Fibroblast of the aortic adventitia (primary cell): ENCODE results near the gene GAREM1. TPM values are rescaled to one million over a fixed set of nuclear protein-coding genes. Genes with fewer than 3 reads are reported as not detected.

Experiments
- DNase-seq: peaks from one replicate; pipeline ENCODE4 v3.0.0-alpha.2; 2010; ENCODE audit warnings: low read depth
- H3K4me3 ChIP-seq: 2 replicates; pipeline ENCODE4 v1.5.1; 2011; ENCODE audit warnings: low read depth, mild to moderate bottlenecking, control low read depth, low read length, moderate library complexity
- CTCF ChIP-seq: IDR thresholded peaks from 2 replicates; pipeline ENCODE4 v1.5.1; 2011; ENCODE audit warnings: mild to moderate bottlenecking, low read length, control low read depth, inconsistent platforms; ENCODE audit not compliant: insufficient read depth
- total RNA-seq: library from RNA; depleted of rRNA; stranded (reverse); fragments of >200 nt; gene quantifications from 2 replicates; pipeline ENCODE4 v1.2.3, GENCODE V29; 2012; ENCODE audit warnings: low replicate concordance

GAREM1 gene
- total RNA-seq, 1 donor, result 5.5 TPM

GRCh38 chr18:32386471-32386870, 84.2 kb downstream of the GAREM1 start:
- no peak for TF ChIP-seq CTCF
- no peak overlapping the region for H3K4me3 ChIP-seq
- DNase-seq, result no peak

- H3K4me3 ChIP-seq, result no peak overlapping the region
- DNase-seq, result peak; percentile 90
- no peak for TF ChIP-seq CTCF
These were observed 87.4 kb downstream of the GAREM1 start for GRCh38 chr18:32383050-32383819.

- no peak overlapping the region for H3K4me3 ChIP-seq
- DNase-seq, result no peak
- no peak for TF ChIP-seq CTCF
These were observed 88.9 kb downstream of the GAREM1 start for GRCh38 chr18:32381761-32382160.

- DNase-seq, result peak; percentile 21
- H3K4me3 ChIP-seq, result no peak overlapping the region
- TF ChIP-seq CTCF, result no peak
These were observed 90.1 kb downstream of the GAREM1 start for GRCh38 chr18:32380559-32380958.

GRCh38 chr18:32379891-32380290, 90.8 kb downstream of the GAREM1 start:
- DNase-seq, result peak; percentile 16
- no peak for TF ChIP-seq CTCF
- no peak overlapping the region for H3K4me3 ChIP-seq

- H3K4me3 ChIP-seq, result no peak overlapping the region
- no peak for TF ChIP-seq CTCF
- DNase-seq, result peak; percentile 78
These were observed 92.0 kb downstream of the GAREM1 start for GRCh38 chr18:32378705-32379104.

GRCh38 chr18:32373995-32374394, 96.7 kb downstream of the GAREM1 start:
- DNase-seq, result peak; percentile 49
- no peak overlapping the region for H3K4me3 ChIP-seq
- no peak for TF ChIP-seq CTCF
